HG02763 (cell line): Measurements from ENCODE around the gene CALY.
A peak's percentile ranks its signal among the peaks of the same experiment; 100 is the strongest.

Experiments used
- ATAC-seq: cut with Tn5 transposase; IDR thresholded peaks from one replicate; pipeline ENCODE4 v1.9.1; 2021; ENCODE audit warnings: mild to moderate bottlenecking, moderate library complexity; ENCODE audit not compliant: unreplicated experiment

CALY gene

GRCh38 chr10:133274751-133275683, 61.7 kb downstream of the CALY start:
- peak; percentile 44 for ATAC-seq
